RWPE2 (cell line): ENCODE measurements around the gene AXL.

Source experiments
- ATAC-seq: fragments of 200-7000 bp; cut with Tn5 transposase; 3 replicates; pipeline ENCODE4 v1.9.1; 2021; ENCODE audit warnings: low read depth
- DNase-seq: peaks from one replicate; pipeline ENCODE4 v3.0.0-alpha.2; 2020; ENCODE audit warnings: low spot score
- H3K27ac ChIP-seq: fragments of 450-650 bp; 2 replicates; pipeline ENCODE4 v1.5.1; 2017; ENCODE audit warnings: mild to moderate bottlenecking; ENCODE audit not compliant: poor library complexity, severe bottlenecking
- H3K27me3 ChIP-seq: fragments of 250-450 bp; sonication (Bioruptor Pico); 2 replicates; pipeline ENCODE4 v1.5.1; 2021; ENCODE audit warnings: mild to moderate bottlenecking, moderate library complexity; ENCODE audit not compliant: insufficient read depth, poor library complexity, severe bottlenecking
- H3K36me3 ChIP-seq: fragments of 250-450 bp; sonication (Bioruptor Pico); 2 replicates; pipeline ENCODE4 v1.5.1; 2020; ENCODE audit warnings: low read depth, mild to moderate bottlenecking, moderate library complexity
- H3K4me1 ChIP-seq: fragments of 250-450 bp; sonication (Bioruptor Pico); 2 replicates; pipeline ENCODE4 v1.5.1; 2021; ENCODE audit warnings: mild to moderate bottlenecking, moderate library complexity; ENCODE audit not compliant: insufficient read depth, poor library complexity, severe bottlenecking
- H3K4me3 ChIP-seq: fragments of 250-450 bp; sonication (Bioruptor Pico); 2 replicates; pipeline ENCODE4 v1.5.1; 2021; ENCODE audit warnings: mild to moderate bottlenecking, moderate library complexity; ENCODE audit not compliant: severe bottlenecking
- H3K9me3 ChIP-seq: fragments of 250-450 bp; sonication (Bioruptor Pico); 2 replicates; pipeline ENCODE4 v1.5.1; 2021; ENCODE audit warnings: mild to moderate bottlenecking, moderate library complexity; ENCODE audit not compliant: severe bottlenecking
- CTCF ChIP-seq: fragments of 450-650 bp; IDR thresholded peaks from one replicate; pipeline ENCODE4 v1.5.1; 2017; ENCODE audit warnings: mild to moderate bottlenecking, moderate library complexity; ENCODE audit not compliant: poor library complexity, severe bottlenecking

The AXL gene

GRCh38 chr19:41302624-41303351, 83.8 kb downstream of the AXL start:
- TF ChIP-seq CTCF, result no peak

GRCh38 chr19:41303954-41304353, 84.9 kb downstream of the AXL start:
- TF ChIP-seq CTCF, result no peak
- peaks cover 79% of the 10 kb centered on the region for H3K36me3 ChIP-seq
- no peak overlapping the region for H3K4me3 ChIP-seq
- DNase-seq (no peak), ATAC-seq (no peak)
- H3K27me3 ChIP-seq, result no peaks in the 10 kb centered on the region
- H3K4me1 ChIP-seq, result peaks cover 4% of the 10 kb centered on the region
- H3K9me3 ChIP-seq, result no peaks in the 10 kb centered on the region
- H3K27ac ChIP-seq, result no peak overlapping the region

More at GRCh38 chr19:41302624-41303351, 83.8 kb downstream of the AXL start:
- Histone ChIP-seq H3K9me3 (no peaks in the 10 kb centered on the region), H3K4me3 (no peak overlapping the region), H3K36me3 (peaks cover 90% of the 10 kb centered on the region), H3K27me3 (no peaks in the 10 kb centered on the region), H3K27ac (no peak overlapping the region), H3K4me1 (no peaks in the 10 kb centered on the region)
- DNase-seq (no peak), ATAC-seq (no peak)

GRCh38 chr19:41304706-41305483, 85.9 kb downstream of the AXL start:
- H3K27me3 ChIP-seq, result no peaks in the 10 kb centered on the region
- no peak for TF ChIP-seq CTCF
- H3K4me1 ChIP-seq, result peaks cover 6% of the 10 kb centered on the region
- H3K9me3 ChIP-seq, result no peaks in the 10 kb centered on the region
- H3K27ac ChIP-seq, result no peak overlapping the region
- ATAC-seq (no peak), DNase-seq (no peak)
- H3K4me3 ChIP-seq, result no peak overlapping the region
- peaks cover 69% of the 10 kb centered on the region for H3K36me3 ChIP-seq

GRCh38 chr19:41305927-41306793, 87.1 kb downstream of the AXL start:
- ATAC-seq (no peak), DNase-seq (no peak)
- no peak for TF ChIP-seq CTCF
- Histone ChIP-seq H3K4me3 (no peak overlapping the region), H3K27ac (no peak overlapping the region), H3K27me3 (no peaks in the 10 kb centered on the region), H3K9me3 (no peaks in the 10 kb centered on the region), H3K4me1 (peaks cover 9% of the 10 kb centered on the region), H3K36me3 (peaks cover 57% of the 10 kb centered on the region)
